ENCODE results near the gene TUT4. TPM values are rescaled to one million over a fixed set of nuclear protein-coding genes. Genes with fewer than 3 reads are reported as not detected.
"Not testable (repeated sequence)": the region's sequence is repeated elsewhere in the genome, so short reads cannot be mapped to it uniquely, and the experiment has no call there.

TUT4 gene
- polyA plus RNA-seq, 1 donor from 2014 or later: 46.3 TPM

GRCh38 chr1:52588027-52588426 is 35.1 kb upstream of the TUT4 start:
- H3K27me3 Mint-ChIP-seq: no peaks in the 10 kb centered on the region
- H3K36me3 Mint-ChIP-seq: no peaks in the 10 kb centered on the region
- no peaks in the 10 kb centered on the region for H3K9me3 Mint-ChIP-seq
- H3K4me1 Mint-ChIP-seq: peaks cover 13 to 23% (median 20%) of the 10 kb centered on the region in 3 donors
- H3K4me3 Mint-ChIP-seq: no peak overlapping the region
- H3K27ac Mint-ChIP-seq: no peak overlapping the region

GRCh38 chr1:52585474-52585873 is 32.6 kb upstream of the TUT4 start:
- Mint-ChIP-seq H3K4me1 (peaks cover 7 to 13% (median 10%) of the 10 kb centered on the region in 3 donors), H3K27ac (no peak overlapping the region), H3K36me3 (no peaks in the 10 kb centered on the region), H3K9me3 (no peaks in the 10 kb centered on the region), H3K4me3 (no peak overlapping the region), H3K27me3 (no peaks in the 10 kb centered on the region)

GRCh38 chr1:52582116-52582696 is 29.3 kb upstream of the TUT4 start:
- Mint-ChIP-seq H3K27ac (no peak overlapping the region), H3K9me3 (no peaks in the 10 kb centered on the region), H3K36me3 (no peaks in the 10 kb centered on the region), H3K4me3 (no peak overlapping the region), H3K4me1 (peaks cover 0 to 5% (median 2%) of the 10 kb centered on the region in 3 donors), H3K27me3 (no peaks in the 10 kb centered on the region)

- no peaks in the 10 kb centered on the region for H3K36me3 Mint-ChIP-seq
- peaks cover under 1 to 5% (median 2%) of the 10 kb centered on the region in 3 donors for H3K4me1 Mint-ChIP-seq
- no peak overlapping the region for H3K27ac Mint-ChIP-seq
- H3K9me3 Mint-ChIP-seq: no peaks in the 10 kb centered on the region
- peak overlapping the region in 1 of 4 donors; percentile 58 for H3K4me3 Mint-ChIP-seq
- H3K27me3 Mint-ChIP-seq: no peaks in the 10 kb centered on the region
These were observed 27.4 kb upstream of the TUT4 start for GRCh38 chr1:52580283-52580682.

- H3K36me3 Mint-ChIP-seq: no peaks in the 10 kb centered on the region
- no peak overlapping the region for H3K27ac Mint-ChIP-seq
- no peaks in the 10 kb centered on the region for H3K27me3 Mint-ChIP-seq
- H3K4me3 Mint-ChIP-seq: no peak overlapping the region
- H3K9me3 Mint-ChIP-seq: no peaks in the 10 kb centered on the region
- peaks cover 3 to 9% (median 5%) of the 10 kb centered on the region in 3 donors for H3K4me1 Mint-ChIP-seq
These were observed 26.5 kb upstream of the TUT4 start for GRCh38 chr1:52579415-52579814.

GRCh38 chr1:52578066-52578465 is 25.2 kb upstream of the TUT4 start:
- H3K27me3 Mint-ChIP-seq, H3K9me3 Mint-ChIP-seq, H3K27ac Mint-ChIP-seq, H3K36me3 Mint-ChIP-seq, H3K4me3 Mint-ChIP-seq: not testable (repeated sequence)
- H3K4me1 Mint-ChIP-seq: peaks cover 4 to 11% (median 5%) of the 10 kb centered on the region in 3 donors

- Mint-ChIP-seq H3K4me3 (no peak overlapping the region), H3K9me3 (no peaks in the 10 kb centered on the region), H3K36me3 (peaks cover 2% of the 10 kb centered on the region), H3K27ac (no peak overlapping the region), H3K4me1 (peaks cover 4 to 11% (median 6%) of the 10 kb centered on the region in 3 donors), H3K27me3 (no peaks in the 10 kb centered on the region)
These were observed 23.2 kb upstream of the TUT4 start for GRCh38 chr1:52576074-52576473.

GRCh38 chr1:52574594-52574993 is 21.7 kb upstream of the TUT4 start:
- H3K4me1 Mint-ChIP-seq: peaks cover 6 to 17% (median 11%) of the 10 kb centered on the region in 3 donors
- H3K9me3 Mint-ChIP-seq: no peaks in the 10 kb centered on the region
- no peaks in the 10 kb centered on the region for H3K27me3 Mint-ChIP-seq
- peak overlapping the region in 1 of 3 donors; percentile 67 for H3K27ac Mint-ChIP-seq
- H3K4me3 Mint-ChIP-seq: no peak overlapping the region
- H3K36me3 Mint-ChIP-seq: peaks cover 2% of the 10 kb centered on the region

- Mint-ChIP-seq H3K36me3 (peaks cover 2% of the 10 kb centered on the region), H3K4me3 (no peak overlapping the region), H3K27ac (no peak overlapping the region), H3K9me3 (no peaks in the 10 kb centered on the region), H3K27me3 (no peaks in the 10 kb centered on the region), H3K4me1 (peaks cover 7 to 28% (median 18%) of the 10 kb centered on the region in 3 donors)
These were observed 19.5 kb upstream of the TUT4 start for GRCh38 chr1:52572387-52572786.

GRCh38 chr1:52571783-52572182 is 18.9 kb upstream of the TUT4 start:
- H3K27me3 Mint-ChIP-seq: no peaks in the 10 kb centered on the region
- no peak overlapping the region for H3K27ac Mint-ChIP-seq
- no peak overlapping the region for H3K4me3 Mint-ChIP-seq
- H3K4me1 Mint-ChIP-seq: peaks cover 7 to 28% (median 18%) of the 10 kb centered on the region in 3 donors
- peaks cover 2% of the 10 kb centered on the region for H3K36me3 Mint-ChIP-seq
- H3K9me3 Mint-ChIP-seq: no peaks in the 10 kb centered on the region

GRCh38 chr1:52569449-52570210 is 16.7 kb upstream of the TUT4 start:
- Mint-ChIP-seq H3K9me3 (no peaks in the 10 kb centered on the region), H3K27ac (peak overlapping the region in 1 of 3 donors; percentile 1), H3K4me3 (peak overlapping the region in 3 of 4 donors; percentile 3 to 51 (median 43)), H3K27me3 (no peaks in the 10 kb centered on the region), H3K36me3 (peaks cover 2% of the 10 kb centered on the region), H3K4me1 (peaks cover 7 to 21% (median 17%) of the 10 kb centered on the region in 3 donors)

- Mint-ChIP-seq H3K27ac (peak overlapping the region in 1 of 3 donors; percentile 70), H3K4me1 (peaks cover 7 to 17% (median 14%) of the 10 kb centered on the region in 3 donors), H3K36me3 (peaks cover 3% of the 10 kb centered on the region), H3K9me3 (no peaks in the 10 kb centered on the region), H3K27me3 (no peaks in the 10 kb centered on the region), H3K4me3 (peak overlapping the region in 1 of 4 donors; percentile 20)
These were observed 15.1 kb upstream of the TUT4 start for GRCh38 chr1:52567943-52568342.

- no peaks in the 10 kb centered on the region for H3K9me3 Mint-ChIP-seq
- peaks cover 0 to 5% (median 0%) of the 10 kb centered on the region in 3 donors for H3K4me1 Mint-ChIP-seq
- no peaks in the 10 kb centered on the region for H3K27me3 Mint-ChIP-seq
- peaks cover 4% of the 10 kb centered on the region for H3K36me3 Mint-ChIP-seq
- no peak overlapping the region for H3K27ac Mint-ChIP-seq
- H3K4me3 Mint-ChIP-seq: no peak overlapping the region
These were observed 9.9 kb upstream of the TUT4 start for GRCh38 chr1:52562766-52563165.

GRCh38 chr1:52559875-52560274 is 7.0 kb upstream of the TUT4 start:
- Mint-ChIP-seq H3K36me3 (peaks cover 4% of the 10 kb centered on the region), H3K27me3 (no peaks in the 10 kb centered on the region), H3K27ac (no peak overlapping the region), H3K4me1 (peaks cover 0 to 5% (median 3%) of the 10 kb centered on the region in 3 donors), H3K4me3 (no peak overlapping the region), H3K9me3 (no peaks in the 10 kb centered on the region)

- Mint-ChIP-seq H3K9me3 (no peaks in the 10 kb centered on the region), H3K27ac (peak overlapping the region in 1 of 3 donors; percentile 67), H3K4me1 (peaks cover 5 to 11% (median 11%) of the 10 kb centered on the region in 3 donors), H3K36me3 (peaks cover 2% of the 10 kb centered on the region), H3K4me3 (no peak overlapping the region), H3K27me3 (no peaks in the 10 kb centered on the region)
These were observed 6.0 kb upstream of the TUT4 start for GRCh38 chr1:52558941-52559340.
